ENCODE data around the gene PDAP1. TPM values are rescaled to one million over a fixed set of nuclear protein-coding genes. Genes with fewer than 3 reads are reported as not detected.

PDAP1 gene
- total and polyA plus RNA-seq, 9 of the 15 experiments (the other 6 are each of a cell fraction or from before 2014, with no cell fraction given) = 10.2 to 315 (median 129) TPM

GRCh38 chr7:99375070-99375807, 33.2 kb downstream of the PDAP1 start (continued):
- TF ChIP-seq ZNF512 (tag; IDR thresholded peaks at IDR 0.05) (no peak), DNMT1 (IDR thresholded peaks at IDR 0.05) (no peak), C11orf30 (IDR thresholded peaks at IDR 0.05; ENCODE audit: low read depth) (no peak), GABPA (tag; conservative IDR thresholded peaks at IDR 0.05; ENCODE audit: low read depth) (peak; percentile 72), JUND (IDR thresholded peaks at IDR 0.05; ENCODE audit: borderline replicate concordance, low read depth, low read length) (0 out of 2 replicates have a peak, but pooled peaks have one; percentile 14), JUND (tag; IDR thresholded peaks at IDR 0.05; ENCODE audit: borderline replicate concordance, low read depth, low read length) (no peak; the same call in 2 of the 3 replicates), RBM22 (IDR thresholded peaks at IDR 0.05; ENCODE audit: low read depth, low read length, poor library complexity, severe bottlenecking) (peak; percentile 3), RUNX1 (IDR thresholded peaks at IDR 0.05; ENCODE audit: low read depth) (no peak), BCOR (IDR thresholded peaks at IDR 0.05) (peak; percentile 70), ZNF239 (CRISPR knock-in tag; IDR thresholded peaks at IDR 0.05) (no peak), STAT5A (IDR thresholded peaks at IDR 0.05; ENCODE audit: borderline replicate concordance, low read length) (no peak), CCAR2 (IDR thresholded peaks at IDR 0.05; ENCODE audit: low read depth, low read length) (no peak), RB1 (IDR thresholded peaks at IDR 0.05; ENCODE audit: low read depth) (peak; percentile 79), SMARCC2 (IDR thresholded peaks at IDR 0.05; ENCODE audit: low read depth) (no peak)
- TF ChIP-seq, protein P1, sequence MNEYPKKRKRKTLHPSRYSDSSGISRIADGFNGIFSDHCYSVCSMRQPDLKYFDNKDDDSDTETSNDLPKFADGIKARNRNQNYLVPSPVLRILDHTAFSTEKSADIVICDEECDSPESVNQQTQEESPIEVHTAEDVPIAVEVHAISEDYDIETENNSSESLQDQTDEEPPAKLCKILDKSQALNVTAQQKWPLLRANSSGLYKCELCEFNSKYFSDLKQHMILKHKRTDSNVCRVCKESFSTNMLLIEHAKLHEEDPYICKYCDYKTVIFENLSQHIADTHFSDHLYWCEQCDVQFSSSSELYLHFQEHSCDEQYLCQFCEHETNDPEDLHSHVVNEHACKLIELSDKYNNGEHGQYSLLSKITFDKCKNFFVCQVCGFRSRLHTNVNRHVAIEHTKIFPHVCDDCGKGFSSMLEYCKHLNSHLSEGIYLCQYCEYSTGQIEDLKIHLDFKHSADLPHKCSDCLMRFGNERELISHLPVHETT (CRISPR knock-in tag; conservative IDR thresholded peaks at IDR 0.05 in 1 of 2, IDR thresholded peaks at IDR 0.05 in 1 of 2) = peak in 1 of 2 experiments; percentile 63; a peak in 2 of 4 replicates
- TF ChIP-seq, protein P2, sequence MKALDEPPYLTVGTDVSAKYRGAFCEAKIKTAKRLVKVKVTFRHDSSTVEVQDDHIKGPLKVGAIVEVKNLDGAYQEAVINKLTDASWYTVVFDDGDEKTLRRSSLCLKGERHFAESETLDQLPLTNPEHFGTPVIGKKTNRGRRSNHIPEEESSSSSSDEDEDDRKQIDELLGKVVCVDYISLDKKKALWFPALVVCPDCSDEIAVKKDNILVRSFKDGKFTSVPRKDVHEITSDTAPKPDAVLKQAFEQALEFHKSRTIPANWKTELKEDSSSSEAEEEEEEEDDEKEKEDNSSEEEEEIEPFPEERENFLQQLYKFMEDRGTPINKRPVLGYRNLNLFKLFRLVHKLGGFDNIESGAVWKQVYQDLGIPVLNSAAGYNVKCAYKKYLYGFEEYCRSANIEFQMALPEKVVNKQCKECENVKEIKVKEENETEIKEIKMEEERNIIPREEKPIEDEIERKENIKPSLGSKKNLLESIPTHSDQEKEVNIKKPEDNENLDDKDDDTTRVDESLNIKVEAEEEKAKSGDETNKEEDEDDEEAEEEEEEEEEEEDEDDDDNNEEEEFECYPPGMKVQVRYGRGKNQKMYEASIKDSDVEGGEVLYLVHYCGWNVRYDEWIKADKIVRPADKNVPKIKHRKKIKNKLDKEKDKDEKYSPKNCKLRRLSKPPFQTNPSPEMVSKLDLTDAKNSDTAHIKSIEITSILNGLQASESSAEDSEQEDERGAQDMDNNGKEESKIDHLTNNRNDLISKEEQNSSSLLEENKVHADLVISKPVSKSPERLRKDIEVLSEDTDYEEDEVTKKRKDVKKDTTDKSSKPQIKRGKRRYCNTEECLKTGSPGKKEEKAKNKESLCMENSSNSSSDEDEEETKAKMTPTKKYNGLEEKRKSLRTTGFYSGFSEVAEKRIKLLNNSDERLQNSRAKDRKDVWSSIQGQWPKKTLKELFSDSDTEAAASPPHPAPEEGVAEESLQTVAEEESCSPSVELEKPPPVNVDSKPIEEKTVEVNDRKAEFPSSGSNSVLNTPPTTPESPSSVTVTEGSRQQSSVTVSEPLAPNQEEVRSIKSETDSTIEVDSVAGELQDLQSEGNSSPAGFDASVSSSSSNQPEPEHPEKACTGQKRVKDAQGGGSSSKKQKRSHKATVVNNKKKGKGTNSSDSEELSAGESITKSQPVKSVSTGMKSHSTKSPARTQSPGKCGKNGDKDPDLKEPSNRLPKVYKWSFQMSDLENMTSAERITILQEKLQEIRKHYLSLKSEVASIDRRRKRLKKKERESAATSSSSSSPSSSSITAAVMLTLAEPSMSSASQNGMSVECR (CRISPR knock-in tag; IDR thresholded peaks at IDR 0.05) = peak; percentile 78
- TF ChIP-seq, protein P3, sequence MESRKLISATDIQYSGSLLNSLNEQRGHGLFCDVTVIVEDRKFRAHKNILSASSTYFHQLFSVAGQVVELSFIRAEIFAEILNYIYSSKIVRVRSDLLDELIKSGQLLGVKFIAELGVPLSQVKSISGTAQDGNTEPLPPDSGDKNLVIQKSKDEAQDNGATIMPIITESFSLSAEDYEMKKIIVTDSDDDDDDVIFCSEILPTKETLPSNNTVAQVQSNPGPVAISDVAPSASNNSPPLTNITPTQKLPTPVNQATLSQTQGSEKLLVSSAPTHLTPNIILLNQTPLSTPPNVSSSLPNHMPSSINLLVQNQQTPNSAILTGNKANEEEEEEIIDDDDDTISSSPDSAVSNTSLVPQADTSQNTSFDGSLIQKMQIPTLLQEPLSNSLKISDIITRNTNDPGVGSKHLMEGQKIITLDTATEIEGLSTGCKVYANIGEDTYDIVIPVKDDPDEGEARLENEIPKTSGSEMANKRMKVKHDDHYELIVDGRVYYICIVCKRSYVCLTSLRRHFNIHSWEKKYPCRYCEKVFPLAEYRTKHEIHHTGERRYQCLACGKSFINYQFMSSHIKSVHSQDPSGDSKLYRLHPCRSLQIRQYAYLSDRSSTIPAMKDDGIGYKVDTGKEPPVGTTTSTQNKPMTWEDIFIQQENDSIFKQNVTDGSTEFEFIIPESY (CRISPR knock-in tag; IDR thresholded peaks at IDR 0.05) = no peak

All from K562 (cell line).